HCT116 (cell line): ENCODE data around the gene CASQ1. TPM values are rescaled to one million over a fixed set of nuclear protein-coding genes. Genes with fewer than 3 reads are reported as not detected.

Source experiments
- ATAC-seq: fragments of 200-7000 bp; cut with Tn5 transposase; 2 replicates; pipeline ENCODE4 v1.9.1; 2020; ENCODE audit warnings: mild to moderate bottlenecking, moderate library complexity
- BruUV-seq: library from RNA; stranded (reverse); fragments of 400-500 nt; replicated peaks from 2 replicates; lab custom pipeline; 2021; lab: Mats Ljungman, UMichigan
- CTCF ChIA-PET: fragments of 300-600 bp; sonication (Branson Sonifier 250); formaldehyde crosslinking; loops from one replicate; lab custom pipeline; 2021; ENCODE audit warnings: antibody characterized with exemption; lab: Charles Lee
- POLR2A ChIA-PET: fragments of 300-600, 350-600 bp; sonication (Branson Sonifier 250); formaldehyde crosslinking; loops from one replicate; lab custom pipeline; 2021; ENCODE audit warnings: antibody characterized with exemption; lab: Charles Lee
- RAD21 ChIA-PET, 2 experiments: fragments of 300-600 bp; sonication (Branson Sonifier 250); formaldehyde crosslinking; loops; one replicate each; lab custom pipeline; 2023; ENCODE audit warnings: low total read pairs in 2 of 2; ENCODE audit not compliant: uncharacterized antibody in 2 of 2, unreplicated experiment in 2 of 2, low non-redundant PET in 1 of 2; lab: Charles Lee
- DNase-seq: peaks from one replicate; pipeline ENCODE4 v3.0.0-alpha.2; 2010; ENCODE audit warnings: low read depth, low spot score
- H2AFZ ChIP-seq: fragments of 200-600 bp; shearing (Covaris generic), sonication (generic); 2 replicates; pipeline ENCODE4 v1.6.1; 2017; ENCODE audit warnings: low read depth, mixed run types, mixed read lengths, antibody characterized with exemption, low read length; ENCODE audit not compliant: poor library complexity, severe bottlenecking
- H3K27ac ChIP-seq: 2 replicates; pipeline ENCODE4 v1.5.1; 2012; ENCODE audit warnings: low read depth, low read length
- H3K27me3 ChIP-seq: fragments of 200-600 bp; sonication (generic); 2 replicates; pipeline ENCODE4 v1.6.1; 2016; ENCODE audit warnings: mixed run types, low read length, mixed read lengths; ENCODE audit not compliant: insufficient read depth
- H3K36me3 ChIP-seq, 2 experiments: fragments of 200-500 bp in 1 of 2; fragments of 200-600 bp in 1 of 2; sonication (Bioruptor generic) in 1 of 2; sonication (generic) in 1 of 2; 2 replicates each; pipeline versions ENCODE4 v1.5.1 to v1.6.1; 2014 to 2016; ENCODE audit warnings: low read length in 2 of 2, inconsistent platforms in 1 of 2, mixed read lengths in 1 of 2, mixed run types in 1 of 2; ENCODE audit not compliant: insufficient read depth in 2 of 2, control insufficient read depth in 1 of 2
- H3K4me1 ChIP-seq, 2 experiments: fragments of 200-600 bp in 1 of 2; sonication (generic) in 1 of 2; 2 replicates each; pipeline versions ENCODE4 v1.5.1 to v1.6.1; 2012 to 2017; ENCODE audit warnings: low read length in 2 of 2, inconsistent platforms in 1 of 2, mild to moderate bottlenecking in 1 of 2, mixed read lengths in 1 of 2, mixed run types in 1 of 2, moderate library complexity in 1 of 2; ENCODE audit not compliant: insufficient read depth in 2 of 2, control insufficient read depth in 1 of 2
- H3K4me2 ChIP-seq: fragments of 200-600 bp; sonication (generic); 2 replicates; pipeline ENCODE4 v1.6.1; 2017; ENCODE audit warnings: mixed run types, low read length, mixed read lengths
- H3K4me3 ChIP-seq, 2 experiments: fragments of 200-600 bp in 1 of 2; sonication (generic) in 1 of 2; replicated peaks in 1 of 2; 2 replicates each; pipeline ENCODE4 v1.5.1; 2011 to 2016; ENCODE audit warnings: low read length in 2 of 2, control low read depth in 1 of 2, low read depth in 1 of 2, mild to moderate bottlenecking in 1 of 2, mixed read lengths in 1 of 2, mixed run types in 1 of 2
- H3K79me2 ChIP-seq: fragments of 200-600 bp; sonication (generic); 2 replicates; pipeline ENCODE4 v1.6.1; 2017; ENCODE audit warnings: mild to moderate bottlenecking, mixed run types, low read length, moderate library complexity, mixed read lengths; ENCODE audit not compliant: insufficient read depth
- H3K9ac ChIP-seq: fragments of 200-600 bp; sonication (generic); 2 replicates; pipeline ENCODE4 v1.6.1; 2016; ENCODE audit warnings: low read length, mixed read lengths
- H3K9me2 ChIP-seq: fragments of 200-600 bp; sonication (generic), shearing (Covaris generic); 2 replicates; pipeline ENCODE4 v1.6.1; 2017; ENCODE audit warnings: mixed run types, mild to moderate bottlenecking, moderate library complexity; ENCODE audit not compliant: insufficient read depth
- H3K9me3 ChIP-seq, 2 experiments: fragments of 200-500 bp in 1 of 2; fragments of 200-600 bp in 1 of 2; sonication (Bioruptor generic) in 1 of 2; sonication (generic) in 1 of 2; 2 replicates each; pipeline ENCODE4 v1.6.1; 2014 to 2017; ENCODE audit warnings: low read length in 2 of 2, mixed read lengths in 2 of 2, inconsistent platforms in 1 of 2, low read depth in 1 of 2, mild to moderate bottlenecking in 1 of 2, mixed run types in 1 of 2, moderate library complexity in 1 of 2; ENCODE audit not compliant: control insufficient read depth in 1 of 2, insufficient read depth in 1 of 2
- H4K20me1 ChIP-seq: fragments of 200-600 bp; sonication (generic), shearing (Covaris generic); 2 replicates; pipeline ENCODE4 v1.6.1; 2017; ENCODE audit warnings: mixed run types, mild to moderate bottlenecking, moderate library complexity; ENCODE audit not compliant: insufficient read depth
- CBX3 ChIP-seq: IDR thresholded peaks from 2 replicates; pipeline ENCODE4 v1.6.1; 2012; ENCODE audit warnings: low read depth
- CEBPB ChIP-seq: IDR thresholded peaks from 2 replicates; pipeline ENCODE4 v1.6.1; 2012; ENCODE audit warnings: low read depth
- EGR1 ChIP-seq: IDR thresholded peaks from 2 replicates; pipeline ENCODE4 v1.6.1; 2012; ENCODE audit warnings: low read depth
- ELF1 ChIP-seq: IDR thresholded peaks from 2 replicates; pipeline ENCODE4 v1.6.1; 2012; ENCODE audit warnings: low read depth, borderline replicate concordance
- EZH2phosphoT487 ChIP-seq: fragments of 200-600 bp; IDR thresholded peaks from 2 replicates; pipeline ENCODE4 v1.6.1; 2018; ENCODE audit warnings: antibody characterized with exemption, borderline replicate concordance
- JUND ChIP-seq: IDR thresholded peaks from 2 replicates; pipeline ENCODE4 v1.6.1; 2012
- POLR2A ChIP-seq: IDR thresholded peaks from 2 replicates; pipeline ENCODE4 v1.7.0; 2011; ENCODE audit warnings: borderline replicate concordance; ENCODE audit not compliant: insufficient read depth, insufficient read length; ENCODE audit errors: extremely low read depth
- SP1 ChIP-seq: IDR thresholded peaks from 2 replicates; pipeline ENCODE4 v1.6.1; 2012; ENCODE audit warnings: low read depth
- SRF ChIP-seq: IDR thresholded peaks from 2 replicates; pipeline ENCODE4 v1.6.1; 2012; ENCODE audit warnings: low read depth
- YY1 ChIP-seq: IDR thresholded peaks from 2 replicates; pipeline ENCODE4 v1.6.1; 2011; ENCODE audit warnings: low read length, low read depth, moderate library complexity, mild to moderate bottlenecking; ENCODE audit not compliant: insufficient replicate concordance; ENCODE audit errors: extremely low read depth
- ZNF274 ChIP-seq: fragments of 200-500 bp; sonication (Bioruptor generic); IDR thresholded peaks from 2 replicates; pipeline ENCODE4 v1.6.1; 2014; ENCODE audit warnings: mild to moderate bottlenecking, low read depth, low read length, inconsistent platforms
- intact Hi-C: fragments of 100-400 bp; cut with micrococcal nuclease; formaldehyde crosslinking; loops from 2 replicates; pipeline ENCODE4 v1.10.0; 2022
- total RNA-seq: library from RNA; stranded (reverse); gene quantifications from one replicate; pipeline ENCODE4 v1.2.1, GENCODE V29; 2021; ENCODE audit not compliant: unreplicated experiment
- TF ChIP-seq, protein P1 (sequence below), 3 experiments: fragments of 200-600 bp in 1 of 3; sonication (generic) in 1 of 3; IDR thresholded peaks in 2 of 3; conservative IDR thresholded peaks in 1 of 3; 2 replicates each; pipeline ENCODE4 v1.5.1; 2012 to 2017; ENCODE audit warnings: low read depth in 2 of 3, low read length in 2 of 3, antibody characterized with exemption in 1 of 3, borderline replicate concordance in 1 of 3, control low read depth in 1 of 3, mild to moderate bottlenecking in 1 of 3, mixed read lengths in 1 of 3, mixed run types in 1 of 3, moderate library complexity in 1 of 3; ENCODE audit not compliant: insufficient read depth in 1 of 3

Gene CASQ1
- total RNA-seq, 1 experiment from 2014 or later, result not detected

GRCh38 chr1:160156361-160156760 is 34.0 kb upstream of the CASQ1 start:
- Histone ChIP-seq H2AFZ (no peak overlapping the region), H3K4me2 (no peak overlapping the region), H3K79me2 (no peaks in the 10 kb centered on the region), H3K36me3 (no peaks in the 10 kb centered on the region), H3K27me3 (no peaks in the 10 kb centered on the region), H3K27ac (no peak overlapping the region), H3K4me1 (no peaks in the 10 kb centered on the region), H3K9ac (no peak overlapping the region), H3K9me3 (no peaks in the 10 kb centered on the region), H3K4me3 (no peak overlapping the region)
- no peak for ATAC-seq
- RAD21 ChIA-PET, result no interaction called here
- DNase-seq, result no peak
- BruUV-seq, result no TSS peak
- intact Hi-C loops, result no loop called here
- TF ChIP-seq YY1, result no peak
- TF ChIP-seq SRF, result no peak
- TF ChIP-seq ZNF274, result no peak
- no peak for TF ChIP-seq SP1
- no peak for TF ChIP-seq ELF1
- no peak for TF ChIP-seq CBX3
- TF ChIP-seq, all 23 proteins: peak for 0
- no peaks in the 10 kb centered on the region for H3K9me2 ChIP-seq
- H4K20me1 ChIP-seq, result no peaks in the 10 kb centered on the region
- ChIA-PET CTCF (interaction anchor here (1.1 kb wide), 1 partner anchor 37 kb away, joined by 4 read pairs; no protein-coding TSS in a partner anchor), POLR2A (no interaction called here)

- Histone ChIP-seq H3K79me2 (no peaks in the 10 kb centered on the region), H3K9ac (no peak overlapping the region), H3K27ac (no peak overlapping the region), H3K27me3 (no peaks in the 10 kb centered on the region), H3K4me1 (no peaks in the 10 kb centered on the region), H3K9me3 (no peaks in the 10 kb centered on the region), H3K9me2 (no peaks in the 10 kb centered on the region), H3K4me2 (no peak overlapping the region)
- POLR2A ChIA-PET, result no interaction called here
- no TSS peak for BruUV-seq
- DNase-seq, result no peak
- RAD21 ChIA-PET, result no interaction called here
- no peak for TF ChIP-seq EZH2phosphoT487
- no peak for TF ChIP-seq SP1
- TF ChIP-seq POLR2A, result no peak
- TF ChIP-seq, protein P1, sequence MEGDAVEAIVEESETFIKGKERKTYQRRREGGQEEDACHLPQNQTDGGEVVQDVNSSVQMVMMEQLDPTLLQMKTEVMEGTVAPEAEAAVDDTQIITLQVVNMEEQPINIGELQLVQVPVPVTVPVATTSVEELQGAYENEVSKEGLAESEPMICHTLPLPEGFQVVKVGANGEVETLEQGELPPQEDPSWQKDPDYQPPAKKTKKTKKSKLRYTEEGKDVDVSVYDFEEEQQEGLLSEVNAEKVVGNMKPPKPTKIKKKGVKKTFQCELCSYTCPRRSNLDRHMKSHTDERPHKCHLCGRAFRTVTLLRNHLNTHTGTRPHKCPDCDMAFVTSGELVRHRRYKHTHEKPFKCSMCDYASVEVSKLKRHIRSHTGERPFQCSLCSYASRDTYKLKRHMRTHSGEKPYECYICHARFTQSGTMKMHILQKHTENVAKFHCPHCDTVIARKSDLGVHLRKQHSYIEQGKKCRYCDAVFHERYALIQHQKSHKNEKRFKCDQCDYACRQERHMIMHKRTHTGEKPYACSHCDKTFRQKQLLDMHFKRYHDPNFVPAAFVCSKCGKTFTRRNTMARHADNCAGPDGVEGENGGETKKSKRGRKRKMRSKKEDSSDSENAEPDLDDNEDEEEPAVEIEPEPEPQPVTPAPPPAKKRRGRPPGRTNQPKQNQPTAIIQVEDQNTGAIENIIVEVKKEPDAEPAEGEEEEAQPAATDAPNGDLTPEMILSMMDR (IDR thresholded peaks at IDR 0.05 in 2 of 3, conservative IDR thresholded peaks at IDR 0.05 in 1 of 3; ENCODE audit: borderline replicate concordance in 1 of 3, insufficient read depth in 1 of 3, low read depth in 2 of 3, low read length in 2 of 3), result no peak
- TF ChIP-seq JUND, result no peak
- no peak for TF ChIP-seq ZNF274
- TF ChIP-seq CEBPB, result no peak
- no peak for TF ChIP-seq CBX3
- no peak for TF ChIP-seq EGR1
- TF ChIP-seq, all 23 proteins: peak for 0
- Histone ChIP-seq H2AFZ (no peak overlapping the region), H3K4me3 (no peak overlapping the region), H3K36me3 (no peaks in the 10 kb centered on the region), H4K20me1 (no peaks in the 10 kb centered on the region)
- intact Hi-C loops, result no loop called here
- CTCF ChIA-PET, result interaction anchor here (0.8 to 1.1 kb wide), 2 partner anchors 36 to 217 kb away, joined by 3 to 4 read pairs; no protein-coding TSS in a partner anchor
- ATAC-seq, result no peak
These were observed 33.2 kb upstream of the CASQ1 start for GRCh38 chr1:160157174-160157573.
